Erythroblast (primary cell): ENCODE results near the gene ARHGAP20.

Experiments
- DNase-seq, 2 experiments: peaks; one replicate each; lab custom pipeline; 2025; lab: John Stamatoyannopoulos, UW
- GATA1 ChIP-seq: IDR thresholded peaks from 2 replicates; pipeline ENCODE4 v1.6.1; 2011; ENCODE audit warnings: low read depth, mild to moderate bottlenecking, control low read depth, low read length, moderate library complexity
- POLR2A ChIP-seq: IDR thresholded peaks from 2 replicates; pipeline ENCODE4 v1.6.1; 2011; ENCODE audit warnings: mild to moderate bottlenecking, low read length

Gene ARHGAP20

DNA sequence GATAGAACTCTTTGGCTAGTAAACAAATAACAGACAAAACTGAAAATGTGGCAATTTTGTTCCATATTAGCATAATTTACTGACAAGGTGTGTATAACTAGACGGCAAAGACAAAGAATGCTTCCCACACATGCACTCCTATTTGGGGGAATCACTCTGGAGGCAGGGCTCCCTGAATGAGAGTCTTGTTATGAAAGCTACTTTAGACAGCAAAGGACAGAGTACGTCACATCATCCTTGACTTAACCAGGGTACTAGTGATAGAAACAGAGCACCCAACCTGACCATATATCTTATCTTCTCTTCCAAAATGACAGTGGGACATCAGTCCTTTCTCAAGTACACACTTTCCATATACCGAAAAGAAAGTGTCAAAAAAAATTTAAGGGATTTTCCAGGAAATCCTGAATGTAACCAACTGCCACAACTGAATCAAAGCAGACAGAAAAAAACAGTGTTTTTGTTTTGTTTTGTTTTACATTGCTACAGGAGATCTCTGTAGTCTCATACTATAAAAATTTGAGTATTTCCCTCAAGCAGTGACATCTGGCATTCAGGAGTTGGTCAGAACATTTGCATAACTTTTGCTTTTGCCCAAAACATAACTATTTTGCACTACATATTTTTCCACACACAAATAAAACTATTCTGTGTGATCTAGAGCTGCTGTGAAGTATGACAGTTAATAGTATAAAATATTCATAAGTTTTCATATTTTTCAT, 98.9 kb downstream of the ARHGAP20 start:
- DNase-seq = no peak
- no peak for TF ChIP-seq GATA1
- no peak for TF ChIP-seq POLR2A

- no peak for DNase-seq
- TF ChIP-seq POLR2A = no peak
- no peak for TF ChIP-seq GATA1
These were observed 105.8 kb downstream of the ARHGAP20 start for GRCh38 chr11:110606415-110606814.

DNA sequence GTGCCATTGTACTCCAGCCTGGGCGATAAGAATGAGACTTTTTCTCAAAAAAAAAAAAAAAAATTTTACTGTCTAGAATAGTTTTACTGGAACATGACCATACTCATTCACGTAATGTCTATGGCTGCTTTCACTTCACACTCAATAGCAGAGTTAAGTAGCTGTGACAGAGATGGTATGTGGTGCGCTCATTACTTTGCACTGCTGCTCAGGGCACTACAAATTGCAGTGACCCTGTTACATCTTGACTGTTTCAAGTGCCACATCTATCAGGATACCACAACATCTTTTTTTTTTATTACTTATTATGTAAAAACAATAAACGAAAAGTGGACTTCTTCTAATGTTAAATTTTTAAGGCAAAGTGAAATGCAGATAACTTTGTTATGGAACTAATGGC, 110.3 kb downstream of the ARHGAP20 start:
- no peak for DNase-seq
- TF ChIP-seq GATA1 (no peak), POLR2A (no peak)

DNA sequence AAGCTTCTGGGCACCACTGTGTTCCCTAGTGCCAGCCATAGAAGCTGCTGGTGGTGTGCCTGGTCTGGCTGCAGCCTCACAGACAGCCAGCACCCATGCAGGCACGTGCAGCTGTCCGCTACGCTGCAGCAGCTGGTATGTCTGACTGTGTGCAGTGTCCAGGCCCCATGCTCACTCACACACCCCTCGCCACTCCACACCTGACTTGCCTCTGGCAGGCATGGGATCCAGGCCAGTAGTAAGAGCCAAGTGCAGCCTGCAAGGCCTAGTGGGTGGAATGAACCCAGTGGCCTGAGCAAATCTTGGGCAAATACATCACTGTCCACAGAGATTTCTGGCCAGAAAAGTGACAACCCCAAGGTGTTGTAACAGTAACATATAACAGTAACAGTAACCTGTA, 111.9 kb downstream of the ARHGAP20 start:
- TF ChIP-seq GATA1 (no peak), POLR2A (no peak)
- DNase-seq = no peak

DNA sequence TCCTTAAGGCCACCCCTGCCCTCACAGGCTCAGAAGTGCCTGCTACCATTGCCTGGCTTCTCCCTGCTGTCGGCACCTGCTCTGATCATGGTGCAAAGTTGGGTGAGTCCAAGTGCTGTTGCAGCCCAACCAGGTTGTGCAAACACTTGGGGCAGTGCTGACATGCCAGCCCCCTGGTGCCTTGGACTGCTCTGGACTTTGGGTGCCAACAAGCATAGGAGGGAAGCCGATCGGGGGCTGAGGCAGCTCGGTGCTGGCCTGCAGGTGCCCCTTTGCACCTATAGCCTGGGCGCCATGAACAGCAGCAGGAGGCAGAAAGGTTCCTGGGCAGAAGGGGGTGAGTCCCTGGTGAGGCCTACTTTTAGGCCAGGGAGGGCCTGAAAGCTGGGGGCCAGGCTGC, 113.0 kb downstream of the ARHGAP20 start:
- TF ChIP-seq GATA1 = no peak
- TF ChIP-seq POLR2A = no peak
- DNase-seq = no peak

GRCh38 chr11:110598725-110599124, 113.5 kb downstream of the ARHGAP20 start:
- no peak for DNase-seq
- TF ChIP-seq POLR2A (no peak), GATA1 (no peak)

DNA sequence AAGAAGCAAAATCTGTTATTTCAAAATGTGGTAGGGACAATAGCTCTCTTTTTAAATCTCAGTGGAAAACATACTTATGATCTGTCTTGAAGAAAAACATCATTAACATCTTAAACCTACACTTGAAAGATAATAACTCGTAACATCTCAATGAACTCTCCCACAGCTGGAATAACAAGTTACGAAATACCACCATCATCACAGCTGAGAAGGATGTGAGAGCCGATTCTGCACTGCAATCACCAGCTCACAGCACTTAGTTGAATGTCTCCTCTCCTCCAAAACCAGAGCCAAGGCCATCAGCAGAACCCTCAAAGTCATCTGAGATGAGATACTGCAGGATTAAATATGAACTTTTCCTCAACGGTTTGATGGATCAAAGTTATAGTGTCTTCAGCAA, 124.3 kb downstream of the ARHGAP20 start:
- TF ChIP-seq POLR2A (no peak), GATA1 (no peak)
- DNase-seq = no peak

DNA sequence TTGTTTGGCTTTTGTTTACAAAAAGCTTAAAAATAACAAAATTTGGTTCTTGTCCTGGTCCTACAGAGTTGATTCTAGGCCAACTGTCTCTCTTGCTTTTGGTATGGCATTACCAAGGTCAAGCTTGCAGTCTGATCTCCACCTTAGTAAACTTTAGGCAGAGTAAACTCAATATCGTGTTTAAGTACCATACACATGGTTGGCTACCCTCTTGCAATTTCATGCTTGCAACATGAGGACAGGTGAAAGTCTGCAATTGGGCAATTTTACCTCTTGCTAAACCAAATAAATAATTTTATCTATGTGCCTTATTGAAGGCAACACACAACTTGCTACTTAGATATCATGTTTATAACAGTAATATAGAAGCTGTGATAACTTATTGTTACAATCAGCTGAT, 125.1 kb downstream of the ARHGAP20 start:
- TF ChIP-seq GATA1 (no peak), POLR2A (no peak)
- DNase-seq = no peak

- TF ChIP-seq POLR2A (no peak), GATA1 (no peak)
- DNase-seq = no peak
These were observed 128.1 kb downstream of the ARHGAP20 start for GRCh38 chr11:110584150-110584549.

DNA sequence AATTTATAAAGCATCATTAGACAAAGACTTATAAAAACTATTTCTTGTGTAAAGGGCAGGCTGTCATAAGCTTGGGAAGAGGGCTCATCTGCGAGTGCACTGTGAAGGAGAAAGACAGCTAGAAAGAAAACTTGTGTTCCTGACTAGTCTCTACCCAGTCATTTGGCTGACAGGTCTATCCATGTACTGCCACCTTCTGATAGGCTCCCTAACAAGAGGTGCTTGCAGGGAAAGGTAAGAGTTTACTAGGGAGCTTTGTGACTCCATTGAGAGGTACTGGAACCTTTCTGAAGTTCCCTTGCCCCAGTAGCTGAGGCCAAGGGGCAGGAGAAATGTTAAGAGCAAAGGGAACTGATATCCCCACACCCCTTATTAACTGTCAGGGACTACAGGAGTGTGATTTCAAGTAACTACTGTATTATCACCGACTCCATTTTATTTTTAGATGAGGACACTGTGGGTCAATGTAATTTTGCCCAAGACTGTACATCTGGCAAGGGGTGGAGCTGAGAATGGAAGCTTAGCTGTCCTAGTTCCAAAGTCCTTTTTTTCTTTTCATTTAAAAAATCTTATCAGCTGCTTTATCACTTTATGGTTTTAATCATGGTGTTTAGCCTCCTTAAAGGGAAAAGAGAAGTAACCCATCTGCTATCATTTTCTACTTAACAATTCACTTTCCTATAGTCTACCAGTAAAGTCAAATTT, 129.4 kb downstream of the ARHGAP20 start:
- TF ChIP-seq POLR2A (no peak), GATA1 (no peak)

GRCh38 chr11:110580571-110580970, 131.7 kb downstream of the ARHGAP20 start:
- no peak for DNase-seq
- TF ChIP-seq POLR2A (no peak), GATA1 (no peak)

More for the DNA sequence above, 129.4 kb downstream of the ARHGAP20 start:
- no peak for DNase-seq

- no peak for TF ChIP-seq GATA1
- no peak for TF ChIP-seq POLR2A
- DNase-seq = no peak
These were observed 138.8 kb downstream of the ARHGAP20 start for GRCh38 chr11:110573411-110573810.

GRCh38 chr11:110571081-110571720, 141.0 kb downstream of the ARHGAP20 start:
- no peak for DNase-seq
- no peak for TF ChIP-seq POLR2A
- no peak for TF ChIP-seq GATA1

DNA sequence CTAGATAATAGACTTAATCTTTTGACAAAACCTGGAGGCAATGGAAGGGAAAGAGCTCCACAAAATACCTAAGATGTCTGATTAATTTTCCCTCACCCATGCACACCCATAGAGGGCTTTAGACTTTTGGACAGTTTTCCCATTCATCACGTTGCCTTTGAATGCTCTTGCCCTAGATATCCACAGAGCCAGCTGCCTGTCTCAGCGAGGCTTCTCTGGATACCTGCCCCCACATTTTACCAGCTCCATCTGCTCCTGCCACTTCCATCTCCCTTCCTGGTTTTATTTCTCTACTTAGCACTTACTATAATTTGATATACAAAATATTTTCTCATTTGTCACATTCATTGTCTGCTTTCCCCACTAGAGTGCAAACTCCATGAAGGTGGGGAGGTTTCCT, 145.7 kb downstream of the ARHGAP20 start:
- DNase-seq = no peak
- no peak for TF ChIP-seq POLR2A
